GM12875 (cell line): ENCODE data around the gene CDK11A.
A peak's percentile ranks its signal among the peaks of the same experiment; 100 is the strongest.
"Not testable (repeated sequence)": the region's sequence is repeated elsewhere in the genome, so short reads cannot be mapped to it uniquely, and the experiment has no call there.

Experiments
- H3K4me3 ChIP-seq: one replicate; pipeline ENCODE4 v1.5.1; 2011; ENCODE audit warnings: low read depth, low read length, control low read depth
- TF ChIP-seq, protein P1 (sequence below): IDR thresholded peaks from 2 replicates; pipeline ENCODE4 v1.5.1; 2011; ENCODE audit warnings: low read depth, mild to moderate bottlenecking, control low read depth, inconsistent platforms, low read length, moderate library complexity, borderline replicate concordance; ENCODE audit not compliant: insufficient read depth

Gene CDK11A

DNA sequence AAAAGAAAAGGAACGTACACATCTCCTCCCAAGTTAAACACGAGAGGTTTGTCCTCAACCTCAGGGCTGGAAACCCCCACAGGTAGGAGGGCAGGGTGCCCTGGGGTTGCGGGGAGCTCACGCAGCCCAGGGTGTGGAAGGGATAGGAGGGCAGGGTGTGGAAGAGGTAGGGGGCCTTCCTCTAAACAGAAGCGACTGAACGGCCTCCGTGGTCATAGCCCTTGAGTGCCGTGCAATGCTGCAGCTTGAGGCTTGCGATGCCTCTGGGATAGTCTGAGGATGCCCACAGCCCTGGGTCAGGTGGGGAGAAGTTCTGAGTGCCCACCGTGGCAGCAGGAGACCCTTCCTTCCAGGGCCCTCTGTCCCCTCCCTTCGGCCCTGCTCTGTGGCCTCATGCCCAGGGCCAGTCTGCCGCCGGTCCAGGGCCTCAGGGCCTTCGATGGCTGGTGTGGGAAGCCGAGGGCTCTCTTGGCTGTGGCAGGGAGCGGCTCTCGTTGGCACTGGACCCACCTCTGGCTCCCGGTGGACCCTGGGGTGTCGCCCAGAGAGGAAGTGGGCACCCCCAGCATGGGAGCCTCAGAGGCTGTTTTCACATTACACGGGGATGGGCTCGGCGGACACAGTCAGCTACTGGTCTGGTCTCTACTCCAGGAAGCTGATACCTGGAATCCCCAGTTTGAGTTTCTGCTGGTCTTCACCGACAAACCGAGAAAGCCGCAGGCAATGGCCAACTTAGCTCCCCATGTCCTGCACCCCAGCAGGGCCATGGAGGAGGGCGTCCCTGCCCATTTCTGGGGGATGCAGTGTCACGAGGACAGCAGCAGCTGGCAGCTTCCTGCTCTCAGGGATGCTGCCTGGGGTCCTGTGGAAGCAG, 59.0 kb downstream of the CDK11A start:
- H3K4me3 ChIP-seq = no peak overlapping the region
- TF ChIP-seq, protein P1, sequence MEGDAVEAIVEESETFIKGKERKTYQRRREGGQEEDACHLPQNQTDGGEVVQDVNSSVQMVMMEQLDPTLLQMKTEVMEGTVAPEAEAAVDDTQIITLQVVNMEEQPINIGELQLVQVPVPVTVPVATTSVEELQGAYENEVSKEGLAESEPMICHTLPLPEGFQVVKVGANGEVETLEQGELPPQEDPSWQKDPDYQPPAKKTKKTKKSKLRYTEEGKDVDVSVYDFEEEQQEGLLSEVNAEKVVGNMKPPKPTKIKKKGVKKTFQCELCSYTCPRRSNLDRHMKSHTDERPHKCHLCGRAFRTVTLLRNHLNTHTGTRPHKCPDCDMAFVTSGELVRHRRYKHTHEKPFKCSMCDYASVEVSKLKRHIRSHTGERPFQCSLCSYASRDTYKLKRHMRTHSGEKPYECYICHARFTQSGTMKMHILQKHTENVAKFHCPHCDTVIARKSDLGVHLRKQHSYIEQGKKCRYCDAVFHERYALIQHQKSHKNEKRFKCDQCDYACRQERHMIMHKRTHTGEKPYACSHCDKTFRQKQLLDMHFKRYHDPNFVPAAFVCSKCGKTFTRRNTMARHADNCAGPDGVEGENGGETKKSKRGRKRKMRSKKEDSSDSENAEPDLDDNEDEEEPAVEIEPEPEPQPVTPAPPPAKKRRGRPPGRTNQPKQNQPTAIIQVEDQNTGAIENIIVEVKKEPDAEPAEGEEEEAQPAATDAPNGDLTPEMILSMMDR = no peak

DNA sequence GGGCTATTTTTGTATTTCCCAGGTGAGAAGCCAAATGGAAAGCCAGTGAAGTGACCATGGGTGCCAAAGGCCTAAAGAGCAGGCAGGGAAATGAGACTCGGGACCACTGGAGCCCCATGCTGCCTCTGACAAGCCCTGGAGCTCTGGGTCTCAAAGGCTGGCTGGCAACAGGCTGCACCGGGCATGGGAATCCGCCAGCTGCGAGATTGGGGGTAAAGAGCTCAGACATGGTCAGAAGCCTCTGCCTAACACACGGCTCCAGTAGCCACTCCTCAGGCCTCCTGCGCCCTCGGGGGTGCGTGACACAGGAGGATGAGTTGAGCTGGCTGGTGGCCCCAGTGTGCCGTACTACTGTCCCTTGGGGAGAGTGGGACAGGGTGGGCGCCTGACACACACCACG, 59.8 kb downstream of the CDK11A start:
- H3K4me3 ChIP-seq = not testable (repeated sequence)

DNA sequence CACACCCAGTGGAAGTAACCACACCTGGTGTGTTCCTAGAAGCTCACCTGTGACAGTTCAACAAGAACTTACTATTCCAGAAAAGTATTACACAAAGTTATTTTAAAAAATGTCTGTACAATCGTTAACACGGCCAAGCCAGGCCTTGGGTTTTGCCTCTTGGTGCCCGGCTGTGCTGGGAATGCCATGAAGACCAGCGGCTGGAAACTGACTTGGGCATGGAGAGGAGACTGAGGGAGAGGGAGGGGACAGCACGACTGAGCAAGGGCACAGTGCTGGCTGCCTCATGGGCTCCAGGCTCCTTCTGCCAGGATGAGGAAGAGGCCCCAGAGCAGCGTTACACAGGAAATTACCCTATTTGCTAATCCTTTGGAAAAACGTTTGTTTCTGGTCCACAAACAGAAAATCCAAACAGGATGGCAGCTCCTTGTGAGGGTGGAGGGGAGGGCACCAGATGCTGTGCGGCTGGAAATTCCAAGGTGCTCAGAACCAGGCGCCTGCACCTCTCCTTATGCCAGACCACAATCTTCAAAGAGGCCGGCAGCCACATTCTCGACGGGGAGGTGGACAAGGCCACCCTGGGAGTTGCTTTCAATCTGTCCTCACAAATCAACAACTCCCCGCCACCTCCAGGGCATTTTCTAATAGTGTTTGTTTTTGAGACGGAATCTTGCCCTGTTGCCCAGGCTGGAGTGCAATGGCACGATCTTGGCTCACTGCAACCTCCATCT, 61.2 kb downstream of the CDK11A start:
- not testable (repeated sequence) for H3K4me3 ChIP-seq

DNA sequence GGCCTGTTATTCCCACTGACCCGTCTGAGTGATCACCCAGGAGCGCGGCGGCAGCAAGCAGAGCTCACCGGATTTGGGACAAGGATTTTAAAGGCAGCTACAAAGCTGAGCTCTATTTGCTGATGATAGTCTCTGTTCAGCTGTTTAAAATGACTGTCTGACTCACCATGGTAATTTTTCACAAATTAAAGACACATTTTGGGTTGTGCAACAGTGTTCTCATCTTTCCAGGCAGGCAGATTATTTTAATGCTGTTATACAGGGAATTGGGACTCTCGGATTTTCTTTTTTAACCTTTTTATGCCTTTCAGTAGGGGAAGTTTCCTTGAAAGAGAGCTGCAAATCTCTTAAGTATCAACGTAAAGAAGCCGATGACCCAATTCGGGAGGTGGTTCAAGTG, 61.8 kb downstream of the CDK11A start:
- H3K4me3 ChIP-seq = not testable (repeated sequence)

DNA sequence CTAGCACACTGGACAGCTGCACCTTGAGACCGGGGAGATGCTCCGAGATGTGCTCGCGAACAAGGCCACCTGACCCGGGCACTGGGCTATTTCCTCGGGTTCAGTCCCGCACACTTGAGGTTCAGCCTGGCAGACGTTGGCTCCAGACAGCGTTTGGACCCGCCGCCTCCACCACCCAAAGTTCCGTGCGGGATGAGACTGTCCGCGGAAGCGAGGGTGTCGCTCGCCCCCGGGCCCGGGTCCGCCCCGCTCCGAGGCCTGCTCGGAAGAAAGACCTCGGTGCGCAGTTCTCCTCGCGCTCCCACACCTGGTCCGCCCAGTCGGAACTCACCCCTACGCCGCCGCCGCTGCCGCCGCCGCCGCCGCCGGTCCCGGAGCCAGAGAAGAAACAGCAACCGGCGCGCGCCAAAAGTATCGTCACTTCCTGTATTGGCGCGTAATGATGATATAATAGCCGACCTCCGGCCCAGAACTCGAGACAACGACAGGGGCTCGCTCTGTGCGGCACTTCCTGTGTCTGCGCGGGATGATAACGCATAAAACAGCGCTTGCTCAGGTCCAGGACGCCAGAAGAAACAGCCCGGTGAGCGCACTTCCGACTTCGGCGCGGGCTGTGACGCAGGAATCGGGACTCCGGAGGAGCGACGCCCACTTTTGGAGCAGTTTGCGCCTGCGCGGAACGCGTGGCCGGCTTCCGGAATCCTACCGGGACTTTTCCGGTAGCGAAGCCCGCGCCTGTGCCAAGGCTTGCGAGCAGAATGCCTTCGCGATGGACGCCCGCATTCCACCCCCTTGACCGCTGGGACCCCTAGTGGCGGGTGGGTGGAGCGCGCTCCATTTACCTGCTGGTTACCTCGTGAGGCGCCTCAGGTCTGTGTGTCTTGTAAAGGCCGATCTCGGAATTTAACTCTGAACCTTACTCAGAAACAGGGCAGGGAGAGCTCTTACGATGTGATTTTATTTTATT, 65.3 kb downstream of the CDK11A start, which contains the start of gene CDK11B:
CDK11B (minus strand) TSS at position 422 of the 967 bp plus-strand sequence. CDS start 1,519 bp downstream, outside the sequence.
- H3K4me3 ChIP-seq = peak within 1 kb of the TSS; percentile 62
